Lung (tissue), 12 donors: ENCODE results near the gene MEX3C. TPM values are rescaled to one million over a fixed set of nuclear protein-coding genes. Genes with fewer than 3 reads are reported as not detected.

Experiments
- ATAC-seq: fragments of 200-7000 bp; cut with Tn5 transposase; one replicate; pipeline ENCODE4 v1.9.1; 2020; ENCODE audit warnings: moderate number of reproducible peaks; ENCODE audit not compliant: insufficient read depth, low FRiP score
- DNase-seq, 3 donors: peaks; one replicate each; pipeline ENCODE4 v3.0.0-alpha.2; 2013 to 2017
- H3K27ac ChIP-seq, 2 donors: one replicate each; pipeline ENCODE4 v1.5.1; 2013; ENCODE audit warnings: mild to moderate bottlenecking in 2 of 2, moderate library complexity in 2 of 2, control low read depth in 1 of 2, inconsistent platforms in 1 of 2, low read depth in 1 of 2, low read length in 1 of 2
- H3K27me3 ChIP-seq, 3 donors: one replicate each; pipeline ENCODE4 v1.5.1; 2013; ENCODE audit warnings: low read length in 2 of 3; ENCODE audit not compliant: control insufficient read depth in 3 of 3, insufficient read depth in 3 of 3
- H3K36me3 ChIP-seq, 4 donors: one replicate each; pipeline ENCODE4 v1.5.1; 2013; ENCODE audit warnings: low read length in 4 of 4, mild to moderate bottlenecking in 1 of 4, moderate library complexity in 1 of 4; ENCODE audit not compliant: control insufficient read depth in 4 of 4, insufficient read depth in 4 of 4
- H3K4me1 ChIP-seq, 5 donors: one replicate each; pipeline ENCODE4 v1.5.1; 2013; ENCODE audit warnings: low read length in 5 of 5, mild to moderate bottlenecking in 2 of 5, moderate library complexity in 1 of 5; ENCODE audit not compliant: control insufficient read depth in 5 of 5, insufficient read depth in 5 of 5
- H3K4me3 ChIP-seq: one replicate; pipeline ENCODE4 v1.5.1; 2013; ENCODE audit warnings: mild to moderate bottlenecking, control low read depth, moderate library complexity
- H3K9ac ChIP-seq, 2 donors: one replicate each; pipeline ENCODE4 v1.5.1; 2013; ENCODE audit warnings: low read length in 2 of 2, control low read depth in 1 of 2; ENCODE audit not compliant: insufficient read depth in 1 of 2
- H3K9me3 ChIP-seq, 4 donors: one replicate each; pipeline ENCODE4 v1.5.1; 2013; ENCODE audit warnings: low read length in 3 of 4, mild to moderate bottlenecking in 1 of 4, moderate library complexity in 1 of 4; ENCODE audit not compliant: control insufficient read depth in 4 of 4, insufficient read depth in 3 of 4
- CTCF ChIP-seq: IDR thresholded peaks from 2 replicates; pipeline ENCODE4 v1.5.1; 2012; ENCODE audit warnings: mild to moderate bottlenecking; ENCODE audit errors: control extremely low read depth, extremely low read depth
- WGBS, 2 donors: extraction: QIAGEN DNeasy Blood & Tissue Kit; methylation state at CpG; one replicate each; pipeline ENCODE4 v1.1.7; 2013; 5-methylcytosine and 5-hydroxymethylcytosine counted together
- polyA plus RNA-seq, 2 donors: library from polyadenylated mRNA; stranded (reverse); fragments of 200-250 nt; gene quantifications; one replicate each; pipeline ENCODE4 v1.2.1, GENCODE V29; 2013
- total RNA-seq, 2 donors: library from RNA; depleted of rRNA in 1 of 2; stranded (reverse); fragments of >200 nt in 1 of 2; gene quantifications; one replicate each; pipeline ENCODE4 v1.2.1, GENCODE V29; 2014 to 2021
- donor health status: control.
- donor health status: control.
- donor health status: Bipolar disorder and iron deficiency.
- donor health status: healthy.
- donor health status: DM: yes; HTN: yes; CAD: no.

Gene MEX3C
- total and polyA plus RNA-seq, 4 donors: 7.6 to 54.2 (median 15.8) TPM

- Histone ChIP-seq H3K9ac (no peak overlapping the region), H3K27ac (no peak overlapping the region), H3K9me3 (no peaks in the 10 kb centered on the region), H3K27me3 (no peaks in the 10 kb centered on the region), H3K4me3 (no peak overlapping the region), H3K36me3 (no peaks in the 10 kb centered on the region), H3K4me1 (peaks cover 0 to 4% (median 0%) of the 10 kb centered on the region in 5 donors)
- 79 to 87% methylated on average over 2 of the region's 2 CpGs for WGBS, 2 donors
- DNase-seq (no peak), ATAC-seq (no peak)
- TF ChIP-seq CTCF: no peak
Measured at GRCh38 chr18:51212606-51213005, 15.1 kb upstream of the MEX3C start.

GRCh38 chr18:51211552-51211951 lies 14.1 kb upstream of the MEX3C start:
- no peak overlapping the region for H3K9ac ChIP-seq
- no peaks in the 10 kb centered on the region for H3K27me3 ChIP-seq
- ATAC-seq: peak; percentile 69
- no peaks in the 10 kb centered on the region for H3K36me3 ChIP-seq
- WGBS, 2 donors: 14 to 33% methylated on average over 4 of the region's 4 CpGs
- H3K9me3 ChIP-seq: no peaks in the 10 kb centered on the region
- DNase-seq: peak; percentile 32 to 68 (median 62)
- H3K4me3 ChIP-seq: no peak overlapping the region
- no peak for TF ChIP-seq CTCF
- H3K27ac ChIP-seq: peak overlapping the region; percentile 53 to 54
- peaks cover 0 to 4% (median 0%) of the 10 kb centered on the region in 5 donors for H3K4me1 ChIP-seq

DNA sequence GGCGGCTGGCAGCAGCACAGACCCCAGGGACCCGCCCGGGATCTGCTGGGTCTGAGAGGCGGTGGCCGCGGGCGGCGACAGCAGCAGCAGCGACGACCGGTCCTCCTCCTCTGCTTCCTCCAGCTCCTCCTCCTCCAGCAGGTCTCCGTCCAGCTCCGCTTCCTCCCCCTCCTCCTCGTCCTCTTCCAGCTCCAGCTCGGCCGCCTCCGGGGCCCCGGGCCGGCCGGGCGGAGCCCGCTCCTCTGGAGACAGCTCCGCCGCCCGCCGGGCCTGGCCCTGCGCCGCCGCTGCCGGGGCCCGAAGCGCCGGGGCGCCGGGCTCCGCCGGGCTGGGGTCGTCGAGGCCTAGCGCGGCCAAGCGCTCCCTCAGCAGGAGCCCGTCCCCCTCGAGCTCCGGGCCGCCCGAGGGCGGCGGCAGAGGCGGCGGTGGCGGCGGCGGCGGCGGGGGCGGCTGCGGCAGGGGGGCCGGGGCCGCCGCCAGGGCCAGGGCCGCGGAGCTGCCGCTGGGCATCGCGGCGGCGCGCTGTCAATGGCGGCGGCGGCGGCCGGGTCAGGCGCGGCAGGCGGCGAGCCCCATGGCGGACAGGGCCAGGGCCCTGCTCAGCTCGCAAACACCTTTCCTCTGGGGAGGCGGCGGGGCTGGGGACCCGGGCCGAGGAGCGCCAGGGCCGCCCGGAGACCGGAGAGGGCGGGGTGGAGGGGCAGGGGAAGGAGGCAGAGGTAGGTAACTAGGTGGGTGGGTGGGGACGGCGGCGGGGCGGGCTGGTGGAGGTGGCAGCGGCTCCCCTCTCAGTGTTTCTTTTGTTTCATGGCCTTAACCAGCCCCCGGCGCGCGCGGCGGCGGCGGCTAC lies 445 bp downstream of the MEX3C start:
- peak; percentile 74 to 83 (median 77) for DNase-seq
- Histone ChIP-seq H3K4me1 (peaks cover 2 to 30% (median 7%) of the 10 kb centered on the region in 5 donors), H3K4me3 (peak overlapping the region; percentile 96), H3K36me3 (peaks cover 0 to 9% (median 0%) of the 10 kb centered on the region in 4 donors), H3K27ac (peak overlapping the region; percentile 92 to 100), H3K27me3 (no peaks in the 10 kb centered on the region), H3K9ac (peak overlapping the region; percentile 94 to 98), H3K9me3 (no peaks in the 10 kb centered on the region)
- TF ChIP-seq CTCF: no peak
- 0 to 1% methylated on average over 47 to 102 of the region's 102 CpGs for WGBS, 2 donors
- no peak for ATAC-seq
